HepG2 (cell line): Measurements from ENCODE around the gene NBPF1. TPM values are rescaled to one million over a fixed set of nuclear protein-coding genes. Genes with fewer than 3 reads are reported as not detected.
"Not testable (repeated sequence)": the region's sequence is repeated elsewhere in the genome, so short reads cannot be mapped to it uniquely, and the experiment has no call there.

Source experiments
- CBX5 ChIP-seq: sonication (generic); formaldehyde crosslinking; IDR thresholded peaks from 2 replicates; pipeline ENCODE4 v1.4.0; 2020; ENCODE audit warnings: missing genetic modification reagents, borderline replicate concordance
- ETV5 ChIP-seq: IDR thresholded peaks from 2 replicates; pipeline ENCODE4 v1.6.1; 2018; ENCODE audit warnings: missing biosample characterization, missing genetic modification reagents, inconsistent platforms, borderline replicate concordance
- ETV6 ChIP-seq: sonication (generic); formaldehyde crosslinking; conservative IDR thresholded peaks from 2 replicates; pipeline ENCODE4 v1.4.0; 2020; ENCODE audit warnings: missing genetic modification reagents
- GMEB1 ChIP-seq: sonication (generic); formaldehyde crosslinking; IDR thresholded peaks from 2 replicates; pipeline ENCODE4 v1.5.1; 2020; ENCODE audit warnings: missing genetic modification reagents, mild to moderate bottlenecking, borderline replicate concordance
- HMGXB3 ChIP-seq: sonication (generic); formaldehyde crosslinking; IDR thresholded peaks from 2 replicates; pipeline ENCODE4 v1.4.0; 2020; ENCODE audit warnings: missing genetic modification reagents, borderline replicate concordance
- MAZ ChIP-seq, 2 experiments: sonication (generic) in 1 of 2; formaldehyde crosslinking in 1 of 2; IDR thresholded peaks; 2 replicates each; pipeline versions ENCODE4 v1.5.0 to v1.6.1; 2012 to 2020; ENCODE audit warnings: low read depth in 2 of 2, mild to moderate bottlenecking in 2 of 2, borderline replicate concordance in 1 of 2, improper control_type of control experiment in 1 of 2, low read length in 1 of 2, missing genetic modification reagents in 1 of 2, moderate library complexity in 1 of 2
- MED8 ChIP-seq: sonication (generic); formaldehyde crosslinking; IDR thresholded peaks from 2 replicates; pipeline ENCODE4 v1.8.1; 2023; ENCODE audit warnings: mild to moderate bottlenecking, missing genetic modification reagents; ENCODE audit not compliant: insufficient replicate concordance
- MEIS1 ChIP-seq: sonication (generic); formaldehyde crosslinking; IDR thresholded peaks from 2 replicates; pipeline ENCODE4 v1.9.0; 2021; ENCODE audit warnings: mild to moderate bottlenecking, missing genetic modification reagents, moderate library complexity, borderline replicate concordance
- MXD4 ChIP-seq: IDR thresholded peaks from 2 replicates; pipeline ENCODE4 v1.6.1; 2016; ENCODE audit warnings: mild to moderate bottlenecking, missing biosample characterization, missing genetic modification reagents
- NONO ChIP-seq, 2 experiments: fragments of 450-650 bp in 1 of 2; sonication (generic) in 1 of 2; formaldehyde crosslinking in 1 of 2; IDR thresholded peaks in 1 of 2; conservative IDR thresholded peaks in 1 of 2; 2 replicates each; pipeline versions ENCODE4 v1.6.1 to v1.8.0; 2017 to 2022; ENCODE audit warnings: mild to moderate bottlenecking in 1 of 2, missing genetic modification reagents in 1 of 2, moderate library complexity in 1 of 2
- NR2C2 ChIP-seq: sonication (generic); formaldehyde crosslinking; IDR thresholded peaks from 2 replicates; pipeline ENCODE4 v1.4.0; 2020; ENCODE audit warnings: missing genetic modification reagents, mild to moderate bottlenecking, moderate library complexity, borderline replicate concordance
- ONECUT2 ChIP-seq: sonication (generic); formaldehyde crosslinking; IDR thresholded peaks from 2 replicates; pipeline ENCODE4 v1.4.0; 2020; ENCODE audit warnings: missing genetic modification reagents
- PHF5A ChIP-seq: IDR thresholded peaks from one replicate; pipeline ENCODE4 v1.6.1; 2018; ENCODE audit warnings: low read depth, missing genetic modification reagents; ENCODE audit not compliant: unreplicated experiment
- SAFB2 ChIP-seq: sonication (generic); formaldehyde crosslinking; IDR thresholded peaks from 2 replicates; pipeline ENCODE4 v1.5.1; 2020; ENCODE audit warnings: missing genetic modification reagents, low read depth, mild to moderate bottlenecking, borderline replicate concordance
- SAP130 ChIP-seq: IDR thresholded peaks from 2 replicates; pipeline ENCODE4 v1.6.1; 2016; ENCODE audit warnings: low read depth
- YEATS4 ChIP-seq: sonication (generic); formaldehyde crosslinking; IDR thresholded peaks from 2 replicates; pipeline ENCODE4 v1.4.0; 2020; ENCODE audit warnings: missing genetic modification reagents, borderline replicate concordance
- ZFP91 ChIP-seq: sonication (generic); formaldehyde crosslinking; IDR thresholded peaks from 2 replicates; pipeline ENCODE4 v1.9.0; 2022; ENCODE audit warnings: missing genetic modification reagents, mild to moderate bottlenecking, borderline replicate concordance
- ZSCAN9 ChIP-seq: IDR thresholded peaks from 2 replicates; pipeline ENCODE4 v1.6.1; 2016; ENCODE audit warnings: borderline replicate concordance
- polyA plus RNA-seq, 8 experiments: library from polyadenylated mRNA; depleted of rRNA in 3 of 8; stranded (reverse) in 7 of 8; unstranded in 1 of 8; fragments of >200 nt; fragmentation: Illumina TruSeq in 4 of 8; extraction: Trizol in 4 of 8; gene quantifications; 2 replicates each; pipeline versions ENCODE4 v1.2.1 to v1.2.3, GENCODE V29; 2011 to 2016; ENCODE audit warnings: low read depth in 4 of 8, missing spikeins in 1 of 8, mixed read lengths in 1 of 8; ENCODE audit not compliant: insufficient read depth in 1 of 8
- total RNA-seq, 5 experiments: library from RNA; depleted of rRNA; stranded (reverse); fragments of >200 nt; fragmentation: Illumina TruSeq; extraction: Trizol; gene quantifications; 2 replicates each; pipeline ENCODE4 v1.2.3, GENCODE V29; 2016; ENCODE audit warnings: low read depth in 1 of 5

The NBPF1 gene
- total and polyA plus RNA-seq, 2 of the 13 experiments (the other 11 are each of a cell fraction or from before 2014, with no cell fraction given): 30.3 to 35.6 TPM

- TF ChIP-seq HMGXB3: peak; percentile 79; the same call in 1 of the 2 replicates
- 0 out of 2 replicates have a peak, but pooled peaks have one; percentile 48 for TF ChIP-seq MXD4 (CRISPR knock-in tag)
- TF ChIP-seq GMEB1 (CRISPR knock-in tag): peak; percentile 40; the same call in 1 of the 2 replicates
- TF ChIP-seq PHF5A: peak; percentile 71
- 0 out of 2 replicates have a peak, but pooled peaks have one; percentile 38 for TF ChIP-seq SAFB2 (CRISPR knock-in tag)
- TF ChIP-seq MAZ (IDR thresholded peaks at IDR 0.05; ENCODE audit: borderline replicate concordance, low read depth, low read length); NONO (IDR thresholded peaks at IDR 0.05): not testable (repeated sequence)
- peak; percentile 71 for TF ChIP-seq MAZ (CRISPR knock-in tag; IDR thresholded peaks at IDR 0.05; ENCODE audit: low read depth)
- peak; percentile 43; the same call in 1 of the 2 replicates for TF ChIP-seq SAP130 (CRISPR knock-in tag)
- TF ChIP-seq ETV6 (CRISPR knock-in tag): 0 out of 2 replicates have a peak, but pooled peaks have one; percentile 28
- peak; percentile 69; the same call in 1 of the 2 replicates for TF ChIP-seq ZFP91 (CRISPR knock-in tag)
- TF ChIP-seq ONECUT2: peak; percentile 28; the same call in 1 of the 2 replicates
- 0 out of 2 replicates have a peak, but pooled peaks have one; percentile 28 for TF ChIP-seq ETV5 (CRISPR knock-in tag)
- 0 out of 2 replicates have a peak, but pooled peaks have one; percentile 40 for TF ChIP-seq MEIS1 (CRISPR knock-in tag)
- TF ChIP-seq MED8: peak; percentile 98
- peak; percentile 58; the same call in 1 of the 2 replicates for TF ChIP-seq NR2C2 (CRISPR knock-in tag)
- TF ChIP-seq CBX5 (CRISPR knock-in tag): peak; percentile 9; the same call in 1 of the 2 replicates
- peak; percentile 60; the same call in 1 of the 2 replicates for TF ChIP-seq YEATS4 (CRISPR knock-in tag)
- TF ChIP-seq ZSCAN9: 0 out of 2 replicates have a peak, but pooled peaks have one; percentile 31
- peak; percentile 91 for TF ChIP-seq NONO (CRISPR knock-in tag; conservative IDR thresholded peaks at IDR 0.05)
These were observed 99.8 kb downstream of the NBPF1 start (continued) for GRCh38 chr1:16513412-16514106.
